ENCODE data around the gene INO80.

Gene INO80

GRCh38 chr15:41128174-41128902 lies 12.3 kb upstream of the INO80 start:
- H3K27me3 ChIP-seq (ENCODE audit: insufficient read depth, low read length, poor library complexity, severe bottlenecking) = no peaks in the 10 kb centered on the region
- H3K4me2 ChIP-seq (ENCODE audit: low read depth, low read length, poor library complexity, severe bottlenecking) = no peak overlapping the region
- H3K9me2 ChIP-seq (replicated peaks; ENCODE audit: low read depth, low read length) = no peaks in the 10 kb centered on the region
- H3K9me3 ChIP-seq (ENCODE audit: insufficient read depth, low read depth, low read length) = no peaks in the 10 kb centered on the region
- no peaks in the 10 kb centered on the region for H3K79me2 ChIP-seq (ENCODE audit: insufficient read depth, low read length)
- H3K36me3 ChIP-seq (ENCODE audit: insufficient read depth, low read length) = no peaks in the 10 kb centered on the region
- H3K9ac ChIP-seq (ENCODE audit: low read depth, low read length, poor library complexity, severe bottlenecking) = no peak overlapping the region
- no peaks in the 10 kb centered on the region for H3K4me1 ChIP-seq (ENCODE audit: insufficient read depth, low read length, poor library complexity, severe bottlenecking)
- no peak overlapping the region for H2AFZ ChIP-seq (ENCODE audit: low read length)
- TF ChIP-seq EZH2phosphoT487 (IDR thresholded peaks at IDR 0.05; ENCODE audit: borderline replicate concordance) (no peak), CTCF (conservative IDR thresholded peaks at IDR 0.05; ENCODE audit: low read length) (no peak)
- H4K20me1 ChIP-seq (ENCODE audit: insufficient read depth, low read length, poor library complexity, severe bottlenecking) = no peaks in the 10 kb centered on the region
- H3K4me3 ChIP-seq (ENCODE audit: low read length, poor library complexity, severe bottlenecking) = no peak overlapping the region
- no peaks in the 10 kb centered on the region for H3F3A ChIP-seq (ENCODE audit: low read depth)

- Histone ChIP-seq H3K9ac (ENCODE audit: low read depth, low read length, poor library complexity, severe bottlenecking) (no peak overlapping the region), H2AFZ (ENCODE audit: low read length) (no peak overlapping the region), H3K9me2 (replicated peaks; ENCODE audit: low read depth, low read length) (no peaks in the 10 kb centered on the region), H3K4me2 (ENCODE audit: low read depth, low read length, poor library complexity, severe bottlenecking) (no peak overlapping the region), H3K36me3 (ENCODE audit: insufficient read depth, low read length) (no peaks in the 10 kb centered on the region), H3K9me3 (ENCODE audit: insufficient read depth, low read depth, low read length) (no peaks in the 10 kb centered on the region), H3F3A (ENCODE audit: low read depth) (no peaks in the 10 kb centered on the region), H3K4me3 (ENCODE audit: low read length, poor library complexity, severe bottlenecking) (no peak overlapping the region), H3K27me3 (ENCODE audit: insufficient read depth, low read length, poor library complexity, severe bottlenecking) (no peaks in the 10 kb centered on the region), H3K4me1 (ENCODE audit: insufficient read depth, low read length, poor library complexity, severe bottlenecking) (no peaks in the 10 kb centered on the region), H4K20me1 (ENCODE audit: insufficient read depth, low read length, poor library complexity, severe bottlenecking) (no peaks in the 10 kb centered on the region), H3K79me2 (ENCODE audit: insufficient read depth, low read length) (no peaks in the 10 kb centered on the region)
- TF ChIP-seq EZH2phosphoT487 (IDR thresholded peaks at IDR 0.05; ENCODE audit: borderline replicate concordance) = no peak
- TF ChIP-seq CTCF (conservative IDR thresholded peaks at IDR 0.05; ENCODE audit: low read length) = no peak
These were observed 10.0 kb upstream of the INO80 start for GRCh38 chr15:41125931-41126642.

- H3K9me3 ChIP-seq (ENCODE audit: insufficient read depth, low read depth, low read length) = no peaks in the 10 kb centered on the region
- no peaks in the 10 kb centered on the region for H4K20me1 ChIP-seq (ENCODE audit: insufficient read depth, low read length, poor library complexity, severe bottlenecking)
- no peaks in the 10 kb centered on the region for H3K4me1 ChIP-seq (ENCODE audit: insufficient read depth, low read length, poor library complexity, severe bottlenecking)
- H2AFZ ChIP-seq (ENCODE audit: low read length) = no peak overlapping the region
- no peaks in the 10 kb centered on the region for H3K36me3 ChIP-seq (ENCODE audit: insufficient read depth, low read length)
- H3K4me2 ChIP-seq (ENCODE audit: low read depth, low read length, poor library complexity, severe bottlenecking) = no peak overlapping the region
- H3K27me3 ChIP-seq (ENCODE audit: insufficient read depth, low read length, poor library complexity, severe bottlenecking) = no peaks in the 10 kb centered on the region
- H3K79me2 ChIP-seq (ENCODE audit: insufficient read depth, low read length) = no peaks in the 10 kb centered on the region
- H3K9me2 ChIP-seq (replicated peaks; ENCODE audit: low read depth, low read length) = no peaks in the 10 kb centered on the region
- H3F3A ChIP-seq (ENCODE audit: low read depth) = no peaks in the 10 kb centered on the region
- TF ChIP-seq CTCF (conservative IDR thresholded peaks at IDR 0.05; ENCODE audit: low read length) = no peak
- no peak for TF ChIP-seq EZH2phosphoT487 (IDR thresholded peaks at IDR 0.05; ENCODE audit: borderline replicate concordance)
- H3K9ac ChIP-seq (ENCODE audit: low read depth, low read length, poor library complexity, severe bottlenecking) = no peak overlapping the region
- H3K4me3 ChIP-seq (ENCODE audit: low read length, poor library complexity, severe bottlenecking) = no peak overlapping the region
These were observed 9.1 kb upstream of the INO80 start for GRCh38 chr15:41125063-41125669.

Data from Loucy (cell line).